Activated CD4-positive, alpha-beta T cell treated with anti-CD3 and anti-CD28 coated beads for 36 hours (primary cell): ENCODE data around the gene ARHGAP45. TPM values are rescaled to one million over a fixed set of nuclear protein-coding genes. Genes with fewer than 3 reads are reported as not detected.
"Not testable (repeated sequence)": the region's sequence is repeated elsewhere in the genome, so short reads cannot be mapped to it uniquely, and the experiment has no call there.

Source experiments
- ATAC-seq: fragments of 200-7000 bp; cut with Tn5 transposase; one replicate; pipeline ENCODE4 v1.10.0; 2021; ENCODE audit warnings: mild to moderate bottlenecking, moderate library complexity
- CTCF ChIA-PET: fragments of 350-600 bp; sonication (Branson Sonifier 250); formaldehyde crosslinking; loops from one replicate; lab custom pipeline; 2021; ENCODE audit warnings: antibody characterized with exemption; lab: Charles Lee
- POLR2A ChIA-PET: fragments of 350-600 bp; sonication (Branson Sonifier 250); formaldehyde crosslinking; loops from one replicate; lab custom pipeline; 2021; ENCODE audit warnings: antibody characterized with exemption, inconsistent platforms; lab: Charles Lee
- DNase-seq: peaks from one replicate; pipeline ENCODE4 v3.0.0-alpha.2; 2020
- H3K27ac Mint-ChIP-seq: one replicate; pipeline ENCODE4 v1.8.0; 2021; ENCODE audit warnings: mixed read lengths
- H3K27me3 Mint-ChIP-seq: one replicate; pipeline ENCODE4 v1.8.0; 2021; ENCODE audit warnings: mixed read lengths
- H3K36me3 Mint-ChIP-seq: one replicate; pipeline ENCODE4 v1.8.0; 2021; ENCODE audit warnings: low read depth, mixed read lengths
- H3K4me1 Mint-ChIP-seq: one replicate; pipeline ENCODE4 v1.8.0; 2021; ENCODE audit warnings: mixed read lengths
- H3K4me3 Mint-ChIP-seq: one replicate; pipeline ENCODE4 v1.8.0; 2021; ENCODE audit warnings: mild to moderate bottlenecking, moderate library complexity, mixed read lengths
- H3K9me3 Mint-ChIP-seq: one replicate; pipeline ENCODE4 v1.8.0; 2021; ENCODE audit warnings: low read depth, mixed read lengths
- intact Hi-C, 2 experiments: fragments of 100-400 bp; cut with DNase I in 1 of 2; cut with micrococcal nuclease in 1 of 2; formaldehyde crosslinking; loops; one replicate each; pipeline versions ENCODE4 v1.14.2 to v1.15.1; 2022 to 2024; cut with DNase I, micrococcal nuclease
- total RNA-seq, 2 experiments: library from RNA; stranded (reverse); gene quantifications; one replicate each; pipeline ENCODE4 v1.2.3, GENCODE V29; 2021

Gene ARHGAP45
- total RNA-seq = 100 to 1,000 TPM; 107 to 137 TPM

DNA sequence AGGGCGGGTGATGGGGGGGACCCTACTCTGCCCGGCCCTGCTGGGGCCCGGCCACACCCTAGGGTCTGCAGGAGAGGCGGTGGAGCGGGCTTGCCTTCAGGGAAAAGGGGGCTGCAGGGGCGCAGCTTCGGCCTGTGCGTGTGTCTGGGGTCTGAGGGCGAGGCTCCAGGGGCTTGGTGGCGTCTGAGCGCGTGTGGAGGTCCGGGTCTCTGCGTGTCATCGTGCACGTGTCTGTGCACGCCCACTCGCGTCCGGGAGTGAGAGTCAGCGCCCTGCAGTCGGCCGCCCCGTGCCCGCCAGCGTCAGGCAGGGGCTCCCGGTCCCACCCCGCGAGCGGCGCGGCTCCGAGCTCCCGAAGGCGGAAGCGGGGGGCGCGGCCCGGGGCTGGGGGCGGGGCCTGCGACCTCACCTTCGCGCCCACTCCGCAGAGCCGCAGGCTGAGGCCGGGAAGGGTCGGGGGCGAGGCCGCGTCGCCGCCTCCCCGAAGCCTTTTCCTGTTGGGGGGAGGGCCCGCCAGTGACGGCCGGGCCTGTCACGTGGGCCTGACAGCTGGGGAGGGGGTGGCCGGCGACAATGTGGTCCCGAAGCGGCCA is at the start of gene ARHGAP45:
Gene ARHGAP45 (plus strand): TSS at position 420 of the 593 bp plus-strand sequence. CDS start 239 bp downstream, outside the sequence.
- peak within 1 kb of the TSS; percentile 85 for H3K4me3 Mint-ChIP-seq
- intact Hi-C loops = loop anchor here (1.0 to 10.0 kb wide), 14 partner anchors 10 to 788 kb away; partner anchors contain the start of genes ABCA7 (in 1 of the 2), ATP5F1D (in 1 of the 2), CNN2 (in 1 of the 2) and GPX4 (in 1 of the 2)
- H3K9me3 Mint-ChIP-seq = no peaks in the 10 kb centered on the region
- ATAC-seq = peak; percentile 48
- peak within 1 kb of the TSS; percentile 85 for H3K27ac Mint-ChIP-seq
- H3K4me1 Mint-ChIP-seq = peaks cover 38% of the 10 kb centered on the region
- H3K36me3 Mint-ChIP-seq = peaks cover 22% of the 10 kb centered on the region
- H3K27me3 Mint-ChIP-seq = no peaks in the 10 kb centered on the region
- POLR2A ChIA-PET = interaction anchor here (0.9 to 2.1 kb wide), 5 partner anchors 9 to 202 kb away, joined by 3 to 8 read pairs (median 4); partner anchors contain the start of gene CIRBP
- CTCF ChIA-PET = interaction anchor here (0.8 to 3.3 kb wide), 6 partner anchors 9 to 203 kb away, joined by 3 to 26 read pairs (median 4); partner anchors contain the start of gene CIRBP
- peak; percentile 91 for DNase-seq

DNA sequence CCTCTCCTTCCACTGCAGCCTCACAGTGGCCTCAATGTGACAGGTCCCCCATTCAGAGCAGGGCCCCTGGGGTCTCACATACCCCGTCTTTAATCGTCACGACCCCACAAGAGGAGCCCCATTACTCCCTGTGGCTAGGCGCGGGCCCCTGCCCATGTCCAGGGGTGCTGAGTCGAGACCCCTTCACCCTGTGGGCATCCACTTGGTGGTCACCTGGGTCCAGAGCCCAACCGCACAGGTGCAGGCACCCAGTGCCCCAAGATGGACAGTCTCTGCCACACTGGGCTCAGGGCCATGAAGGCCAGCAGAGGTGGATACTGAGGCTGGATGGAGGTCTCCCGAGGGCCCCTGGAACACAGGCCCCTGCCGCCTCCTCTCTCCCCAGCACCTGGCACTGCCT is 49.1 kb upstream of the ARHGAP45 start:
- Mint-ChIP-seq H3K27ac (no peak overlapping the region), H3K36me3 (peaks cover 9% of the 10 kb centered on the region), H3K4me3 (no peak overlapping the region), H3K9me3 (no peaks in the 10 kb centered on the region), H3K4me1 (peaks cover 32% of the 10 kb centered on the region), H3K27me3 (no peaks in the 10 kb centered on the region)
- ATAC-seq = no peak
- intact Hi-C loops = no loop called here
- CTCF ChIA-PET = interaction anchor here (1.1 kb wide), 1 partner anchor 227 kb away, joined by 5 read pairs; no protein-coding TSS in a partner anchor
- POLR2A ChIA-PET = interaction anchor here (0.9 kb wide), 1 partner anchor 15 kb away, joined by 8 read pairs; no protein-coding TSS in a partner anchor
- no peak for DNase-seq

DNA sequence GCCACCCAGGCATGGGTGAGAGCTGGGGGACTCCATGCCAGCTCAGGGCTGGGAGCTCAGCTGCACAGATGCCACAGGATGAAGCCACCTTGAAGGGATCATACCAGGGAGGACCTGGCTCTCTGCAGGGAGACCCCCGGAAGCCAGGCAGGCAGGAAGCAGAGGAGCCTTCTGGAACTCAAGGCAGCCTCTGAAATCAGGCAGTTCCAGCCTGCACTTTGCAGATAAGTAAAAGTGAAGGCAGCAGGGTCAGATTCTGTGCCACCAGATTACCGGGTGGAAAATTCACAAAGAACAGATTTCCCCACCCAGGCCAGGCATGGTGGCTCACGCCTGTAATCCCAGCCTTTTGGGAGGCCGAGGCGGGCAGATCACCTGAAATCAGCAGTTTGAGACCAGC is 48.6 kb upstream of the ARHGAP45 start:
- intact Hi-C loops = no loop called here
- no peak for DNase-seq
- ATAC-seq = no peak
- peak overlapping the region; percentile 94 for H3K4me3 Mint-ChIP-seq
- H3K36me3 Mint-ChIP-seq = peaks cover 9% of the 10 kb centered on the region
- peak overlapping the region; percentile 47 for H3K27ac Mint-ChIP-seq
- H3K9me3 Mint-ChIP-seq = no peaks in the 10 kb centered on the region
- no peaks in the 10 kb centered on the region for H3K27me3 Mint-ChIP-seq
- CTCF ChIA-PET = interaction anchor here (0.9 to 1.1 kb wide), 3 partner anchors 10 to 226 kb away, joined by 3 to 5 read pairs (median 3); no protein-coding TSS in a partner anchor
- H3K4me1 Mint-ChIP-seq = peaks cover 32% of the 10 kb centered on the region
- POLR2A ChIA-PET = interaction anchor here (0.7 to 0.9 kb wide), 2 partner anchors 14 to 16 kb away, joined by 3 to 8 read pairs; no protein-coding TSS in a partner anchor

DNA sequence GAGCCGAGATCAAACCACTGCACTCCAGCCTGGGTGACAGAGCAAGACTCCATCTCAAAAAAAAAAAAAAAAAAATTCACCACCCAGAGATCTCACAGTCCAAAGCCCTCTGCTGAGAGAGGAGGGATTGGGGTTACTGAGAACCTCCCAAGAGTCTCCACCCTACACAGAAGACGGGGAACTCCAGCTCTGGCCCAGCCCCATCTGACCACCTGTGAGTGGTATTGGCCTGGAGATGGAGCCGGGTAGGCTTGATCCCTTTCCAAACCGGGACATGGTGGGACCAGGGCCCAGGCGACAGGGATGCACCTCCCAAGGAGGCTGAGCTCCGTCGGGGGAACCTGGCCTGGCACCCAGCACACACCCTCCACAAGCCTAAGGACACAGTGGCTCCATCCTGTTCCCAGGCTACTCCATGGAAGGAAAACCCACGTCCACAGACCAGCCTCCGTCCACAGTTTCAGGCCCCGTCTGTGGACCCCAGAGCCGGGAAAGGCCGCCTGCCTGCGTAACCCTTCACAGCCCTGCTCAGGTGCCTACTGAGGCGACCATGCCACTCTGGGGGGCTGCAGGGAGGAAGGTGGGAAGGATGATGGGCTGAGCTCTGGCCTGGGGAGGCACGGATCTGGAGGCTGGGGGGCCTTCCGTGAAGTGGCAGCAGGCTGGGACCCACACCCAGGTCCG is 47.9 kb upstream of the ARHGAP45 start:
- ChIA-PET POLR2A (interaction anchor here (0.6 to 0.9 kb wide), 4 partner anchors 10 to 250 kb away, joined by 3 to 8 read pairs (median 3); partner anchors contain the start of gene CIRBP), CTCF (interaction anchor here (0.9 to 1.2 kb wide), 3 partner anchors 9 to 37 kb away, joined by 3 to 4 read pairs (median 3); no protein-coding TSS in a partner anchor)
- H3K4me1 Mint-ChIP-seq = peaks cover 32% of the 10 kb centered on the region
- no peaks in the 10 kb centered on the region for H3K9me3 Mint-ChIP-seq
- peaks cover 9% of the 10 kb centered on the region for H3K36me3 Mint-ChIP-seq
- peak overlapping the region; percentile 94 for H3K4me3 Mint-ChIP-seq
- ATAC-seq (no peak), DNase-seq (no peak)
- intact Hi-C loops = no loop called here
- peak overlapping the region; percentile 47 for H3K27ac Mint-ChIP-seq
- H3K27me3 Mint-ChIP-seq = no peaks in the 10 kb centered on the region

GRCh38 chr19:1019616-1019961 is 47.4 kb upstream of the ARHGAP45 start:
- no peaks in the 10 kb centered on the region for H3K27me3 Mint-ChIP-seq
- H3K27ac Mint-ChIP-seq = no peak overlapping the region
- peak overlapping the region; percentile 94 for H3K4me3 Mint-ChIP-seq
- no peaks in the 10 kb centered on the region for H3K9me3 Mint-ChIP-seq
- ChIA-PET CTCF (interaction anchor here (0.6 to 1.9 kb wide), 4 partner anchors 9 to 60 kb away, joined by 3 to 5 read pairs (median 4); no protein-coding TSS in a partner anchor), POLR2A (interaction anchor here (0.6 to 0.9 kb wide), 3 partner anchors 10 to 249 kb away, joined by 3 to 4 read pairs (median 3); partner anchors contain the start of gene CIRBP)
- H3K4me1 Mint-ChIP-seq = peaks cover 32% of the 10 kb centered on the region
- no peak for ATAC-seq
- H3K36me3 Mint-ChIP-seq = peaks cover 7% of the 10 kb centered on the region
- DNase-seq = no peak
- intact Hi-C loops = no loop called here

GRCh38 chr19:1019980-1020867 is 46.7 kb upstream of the ARHGAP45 start:
- H3K36me3 Mint-ChIP-seq = peaks cover 7% of the 10 kb centered on the region
- intact Hi-C loops = loop anchor here (2.0 to 5.0 kb wide), 5 partner anchors 21 to 357 kb away; partner anchors contain the start of genes ABCA7 (in 1 of the 2), ARHGAP45 (in 1 of the 2) and RNF126 (in 1 of the 2)
- POLR2A ChIA-PET = interaction anchor here (0.6 to 0.9 kb wide), 5 partner anchors 9 to 422 kb away, joined by 3 to 4 read pairs (median 4); partner anchors contain the start of gene CIRBP
- peak; percentile 57 for DNase-seq
- CTCF ChIA-PET = interaction anchor here (0.6 to 1.9 kb wide), 3 partner anchors 39 to 61 kb away, joined by 3 to 5 read pairs (median 4); no protein-coding TSS in a partner anchor
- peak overlapping the region; percentile 80 for H3K27ac Mint-ChIP-seq
- no peaks in the 10 kb centered on the region for H3K27me3 Mint-ChIP-seq
- no peak for ATAC-seq
- H3K4me1 Mint-ChIP-seq = peaks cover 34% of the 10 kb centered on the region
- peak overlapping the region; percentile 94 for H3K4me3 Mint-ChIP-seq
- no peaks in the 10 kb centered on the region for H3K9me3 Mint-ChIP-seq

DNA sequence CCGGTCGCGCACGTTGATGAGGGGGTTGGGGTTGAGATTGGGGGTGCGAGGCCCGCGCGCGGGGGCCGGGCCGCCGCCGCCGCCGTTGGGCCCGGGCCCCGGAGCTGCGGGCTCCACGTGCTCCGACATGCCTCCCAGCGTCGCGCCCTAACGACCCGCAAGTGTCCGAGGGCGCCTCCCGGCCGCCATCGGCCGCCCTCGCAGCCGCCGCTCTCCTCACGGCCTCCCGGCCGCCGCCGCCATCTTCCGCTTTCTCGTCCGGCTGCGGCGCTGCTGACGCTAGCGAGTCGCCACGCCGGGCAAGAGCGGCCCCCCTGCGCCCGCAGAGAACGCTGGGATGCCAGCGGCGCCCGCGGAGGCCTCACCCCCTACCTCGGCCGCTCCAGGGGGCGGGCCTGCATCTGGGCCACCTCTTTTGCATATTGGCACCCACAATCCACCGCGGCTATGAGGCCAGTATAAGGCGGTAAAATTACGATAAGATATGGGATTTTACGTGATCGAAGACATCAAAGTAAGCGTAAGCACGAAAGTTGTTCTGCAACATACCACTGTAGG is 46.0 kb upstream of the ARHGAP45 start, which contains the start of gene TMEM259:
Gene TMEM259 (minus strand): TSS at position 256 of the 558 bp plus-strand sequence. CDS start 127 bp downstream, at position 129.
- Mint-ChIP-seq H3K4me3 (peak within 1 kb of the TSS; percentile 94), H3K9me3 (no peaks in the 10 kb centered on the region), H3K4me1 (peaks cover 35% of the 10 kb centered on the region), H3K27me3 (no peaks in the 10 kb centered on the region), H3K27ac (peak within 1 kb of the TSS; percentile 96), H3K36me3 (peaks cover 7% of the 10 kb centered on the region)
- intact Hi-C loops = loop anchor here (1.0 to 5.0 kb wide), 21 partner anchors 19 to 470 kb away; partner anchors contain the start of genes ABCA7 (in 2 of the 2), GPX4 (in 2 of the 2), ARHGAP45 (in 1 of the 2) and ATP5F1D (in 1 of the 2)
- ChIA-PET CTCF (interaction anchor here (0.7 to 1.9 kb wide), 5 partner anchors 10 to 55 kb away, joined by 3 to 5 read pairs (median 3); no protein-coding TSS in a partner anchor), POLR2A (interaction anchor here (0.6 to 1.9 kb wide), 16 partner anchors 10 to 248 kb away, joined by 3 to 8 read pairs (median 4); partner anchors contain the start of genes ABCA7, CIRBP and WDR18)
- ATAC-seq = peak; percentile 90
- DNase-seq = peak; percentile 99

GRCh38 chr19:1023883-1024188 is 43.1 kb upstream of the ARHGAP45 start:
- H3K9me3 Mint-ChIP-seq, H3K4me3 Mint-ChIP-seq, H3K27ac Mint-ChIP-seq, H3K27me3 Mint-ChIP-seq, ATAC-seq, DNase-seq, H3K36me3 Mint-ChIP-seq, CTCF ChIA-PET: not testable (repeated sequence)
- peaks cover 16% of the 10 kb centered on the region for H3K4me1 Mint-ChIP-seq
- POLR2A ChIA-PET = interaction anchor here (1.2 kb wide), 1 partner anchor 63 kb away, joined by 3 read pairs; no protein-coding TSS in a partner anchor
- intact Hi-C loops = loop anchor here (5.0 kb wide), 1 partner anchor 168 kb away; no protein-coding TSS in a partner anchor

DNA sequence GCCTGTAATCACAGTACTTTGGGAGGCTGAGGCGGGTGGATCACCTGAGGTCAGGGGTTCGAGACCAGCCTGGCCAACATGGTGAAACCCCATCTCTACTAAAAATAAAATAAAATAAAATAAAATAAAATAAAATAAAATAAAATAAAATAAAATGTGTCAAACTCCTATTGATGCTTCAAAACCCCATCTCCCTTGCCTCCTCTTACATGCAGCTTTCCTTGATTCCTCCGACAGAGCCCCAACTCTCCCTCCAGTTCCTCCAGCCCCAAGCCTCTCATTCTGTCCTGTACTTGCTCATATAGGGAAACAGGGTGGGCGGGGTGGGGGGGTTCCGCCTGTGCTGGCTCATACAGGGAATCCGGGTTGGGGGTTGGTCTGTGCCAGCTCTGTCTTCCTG is 41.9 kb upstream of the ARHGAP45 start:
- CTCF ChIA-PET = interaction anchor here (0.6 to 1.4 kb wide), 4 partner anchors 12 to 189 kb away, joined by 3 to 7 read pairs (median 4); partner anchors contain the start of gene ABCA7
- intact Hi-C loops = loop anchor here in 1 of 2 experiments (5.0 kb wide), 2 partner anchors 42 to 382 kb away; partner anchors contain the start of genes ARHGAP45 and DAZAP1

More for the DNA sequence above, 41.9 kb upstream of the ARHGAP45 start:
- H3K36me3 Mint-ChIP-seq, H3K27me3 Mint-ChIP-seq, H3K27ac Mint-ChIP-seq, H3K9me3 Mint-ChIP-seq, ATAC-seq, POLR2A ChIA-PET: not testable (repeated sequence)
- peak overlapping the region; percentile 28 for H3K4me3 Mint-ChIP-seq
- peaks cover 22% of the 10 kb centered on the region for H3K4me1 Mint-ChIP-seq
- peak; percentile 49 for DNase-seq
